WTC11 (cell line): Measurements from ENCODE around the gene PTPN4. TPM values are rescaled to one million over a fixed set of nuclear protein-coding genes. Genes with fewer than 3 reads are reported as not detected.

Experiments
- ATAC-seq: fragments of 200-7000 bp; cut with Tn5 transposase; 2 replicates; pipeline ENCODE4 v1.10.0; 2021; ENCODE audit warnings: mild to moderate bottlenecking, moderate library complexity
- CTCF ChIA-PET: fragments of 300-600 bp; sonication (Branson Sonifier 250); formaldehyde crosslinking; loops from one replicate; lab custom pipeline; 2021; ENCODE audit warnings: antibody characterized with exemption; lab: Charles Lee
- POLR2A ChIA-PET: fragments of 350-600 bp; sonication (Branson Sonifier 250); formaldehyde crosslinking; loops from one replicate; lab custom pipeline; 2021; ENCODE audit warnings: antibody characterized with exemption; lab: Charles Lee
- DNase-seq: peaks from one replicate; pipeline ENCODE4 v3.0.0; 2021; ENCODE audit warnings: low spot score
- H3K27ac Mint-ChIP-seq: 2 replicates; pipeline ENCODE4 v1.8.0; 2021; ENCODE audit warnings: mixed read lengths
- H3K27me3 Mint-ChIP-seq: 2 replicates; pipeline ENCODE4 v1.8.0; 2021; ENCODE audit warnings: low read depth, mild to moderate bottlenecking, moderate library complexity, mixed read lengths
- H3K36me3 Mint-ChIP-seq: 2 replicates; pipeline ENCODE4 v1.8.0; 2021; ENCODE audit warnings: mixed read lengths
- H3K4me1 Mint-ChIP-seq: 2 replicates; pipeline ENCODE4 v1.8.0; 2022; ENCODE audit warnings: mixed read lengths
- H3K4me3 Mint-ChIP-seq: 2 replicates; pipeline ENCODE4 v1.8.0; 2021; ENCODE audit warnings: mild to moderate bottlenecking, moderate library complexity, mixed read lengths
- H3K9me3 Mint-ChIP-seq: 2 replicates; pipeline ENCODE4 v1.8.0; 2021; ENCODE audit warnings: mixed read lengths
- CREB1 ChIP-seq: sonication (generic); formaldehyde crosslinking; IDR thresholded peaks from 2 replicates; pipeline ENCODE4 v1.8.0; 2023; ENCODE audit warnings: mild to moderate bottlenecking, missing genetic modification reagents
- ESRRA ChIP-seq: sonication (generic); formaldehyde crosslinking; IDR thresholded peaks from 2 replicates; pipeline ENCODE4 v1.8.1; 2022; ENCODE audit warnings: mild to moderate bottlenecking, missing genetic modification reagents, borderline replicate concordance
- JUN ChIP-seq: sonication (generic); formaldehyde crosslinking; IDR thresholded peaks from 2 replicates; pipeline ENCODE4 v1.8.0; 2023; ENCODE audit warnings: mild to moderate bottlenecking, missing genetic modification reagents
- MXD4 ChIP-seq: fragments of 250-450 bp; sonication (Bioruptor Pico); IDR thresholded peaks from 2 replicates; pipeline ENCODE4 v1.8.0; 2021; ENCODE audit warnings: mild to moderate bottlenecking, moderate library complexity, borderline replicate concordance
- NR2C2 ChIP-seq: sonication (generic); formaldehyde crosslinking; IDR thresholded peaks from 2 replicates; pipeline ENCODE4 v1.8.0; 2022; ENCODE audit warnings: mild to moderate bottlenecking, missing genetic modification reagents
- OVOL2 ChIP-seq: fragments of 250-450 bp; sonication (Bioruptor Pico); IDR thresholded peaks from 2 replicates; pipeline ENCODE4 v1.9.0; 2021; ENCODE audit warnings: mild to moderate bottlenecking, borderline replicate concordance
- RORB ChIP-seq: fragments of 250-450 bp; sonication (Bioruptor Pico); IDR thresholded peaks from 2 replicates; pipeline ENCODE4 v1.9.0; 2021; ENCODE audit warnings: mild to moderate bottlenecking
- SP1 ChIP-seq: sonication (generic); formaldehyde crosslinking; conservative IDR thresholded peaks from 2 replicates; pipeline ENCODE4 v1.8.1; 2022; ENCODE audit warnings: missing genetic modification reagents
- ZBTB21 ChIP-seq: sonication (generic); formaldehyde crosslinking; IDR thresholded peaks from 2 replicates; pipeline ENCODE4 v1.8.1; 2023; ENCODE audit warnings: mild to moderate bottlenecking, missing genetic modification reagents, borderline replicate concordance
- ZNF396 ChIP-seq: fragments of 250-450 bp; sonication (Bioruptor Pico); IDR thresholded peaks from 2 replicates; pipeline ENCODE4 v1.8.0; 2021; ENCODE audit warnings: mild to moderate bottlenecking, moderate library complexity, borderline replicate concordance
- total RNA-seq: library from RNA; stranded (reverse); gene quantifications from 3 replicates; pipeline ENCODE4 v1.2.3, GENCODE V29; 2021
- TF ChIP-seq, protein P1 (sequence below): fragments of 250-450 bp; sonication (Bioruptor Pico); IDR thresholded peaks from 2 replicates; pipeline ENCODE4 v1.9.0; 2021; ENCODE audit warnings: moderate library complexity, mild to moderate bottlenecking, inconsistent platforms, borderline replicate concordance
- TF ChIP-seq, protein P2 (sequence below): sonication (generic); formaldehyde crosslinking; IDR thresholded peaks from 2 replicates; pipeline ENCODE4 v1.8.0; 2023; ENCODE audit warnings: missing genetic modification reagents
- TF ChIP-seq, protein P3 (sequence below): fragments of 200-600 bp; IDR thresholded peaks from 2 replicates; pipeline ENCODE4 v1.8.0; 2022; ENCODE audit warnings: antibody characterized with exemption
- TF ChIP-seq, protein P4 (sequence below): sonication (generic); formaldehyde crosslinking; IDR thresholded peaks from 2 replicates; pipeline ENCODE4 v1.8.1; 2023; ENCODE audit warnings: mild to moderate bottlenecking, missing genetic modification reagents, borderline replicate concordance
- TF ChIP-seq, protein P5 (sequence below): sonication (generic); formaldehyde crosslinking; IDR thresholded peaks from 2 replicates; pipeline ENCODE4 v1.8.0; 2023; ENCODE audit warnings: missing genetic modification reagents, mild to moderate bottlenecking, borderline replicate concordance
- TF ChIP-seq, protein P6 (sequence below): sonication (generic); formaldehyde crosslinking; IDR thresholded peaks from 2 replicates; pipeline ENCODE4 v1.8.1; 2022; ENCODE audit warnings: low read depth, missing genetic modification reagents, borderline replicate concordance
- TF ChIP-seq, protein P7 (sequence below): fragments of 250-450 bp; sonication (Bioruptor Pico); conservative IDR thresholded peaks from 2 replicates; pipeline ENCODE4 v1.9.0; 2021; ENCODE audit warnings: mild to moderate bottlenecking

PTPN4 gene
- total RNA-seq, 1 experiment from 2014 or later = 85.8 TPM

DNA sequence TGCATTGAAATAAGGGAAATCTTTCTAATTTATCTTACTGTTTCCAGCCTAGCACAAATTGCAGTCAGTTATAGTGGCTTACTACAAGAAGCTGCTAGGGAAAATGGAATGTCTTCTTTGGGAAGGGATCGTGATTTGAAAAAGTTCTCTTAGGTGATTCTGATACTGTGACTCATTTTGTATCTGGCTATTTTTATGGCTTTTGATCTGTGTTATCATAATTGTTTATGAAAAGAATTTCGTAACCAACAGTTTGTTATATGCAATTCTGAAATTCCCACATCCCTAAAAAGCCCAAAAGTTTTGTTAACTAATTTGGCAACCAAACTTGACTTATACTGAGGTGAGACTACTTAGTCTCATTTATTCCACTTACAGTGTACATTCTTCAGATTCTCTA is 12.4 kb downstream of the PTPN4 start:
- peaks cover 26% of the 10 kb centered on the region for H3K4me1 Mint-ChIP-seq
- TF ChIP-seq, protein P1, sequence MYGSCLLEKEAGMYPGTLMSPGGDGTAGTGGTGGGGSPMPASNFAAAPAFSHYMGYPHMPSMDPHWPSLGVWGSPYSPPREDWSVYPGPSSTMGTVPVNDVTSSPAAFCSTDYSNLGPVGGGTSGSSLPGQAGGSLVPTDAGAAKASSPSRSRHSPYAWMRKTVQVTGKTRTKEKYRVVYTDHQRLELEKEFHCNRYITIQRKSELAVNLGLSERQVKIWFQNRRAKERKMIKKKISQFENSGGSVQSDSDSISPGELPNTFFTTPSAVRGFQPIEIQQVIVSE = no peak
- TF ChIP-seq ESRRA (CRISPR knock-in tag) (no peak), SP1 (CRISPR knock-in tag) (no peak), ZNF396 (CRISPR knock-in tag) (no peak), RORB (CRISPR knock-in tag) (no peak), MXD4 (CRISPR knock-in tag) (no peak), CREB1 (no peak), OVOL2 (CRISPR knock-in tag) (no peak), JUN (CRISPR knock-in tag) (no peak), NR2C2 (CRISPR knock-in tag) (no peak), ZBTB21 (CRISPR knock-in tag) (no peak)
- TF ChIP-seq, protein P2, sequence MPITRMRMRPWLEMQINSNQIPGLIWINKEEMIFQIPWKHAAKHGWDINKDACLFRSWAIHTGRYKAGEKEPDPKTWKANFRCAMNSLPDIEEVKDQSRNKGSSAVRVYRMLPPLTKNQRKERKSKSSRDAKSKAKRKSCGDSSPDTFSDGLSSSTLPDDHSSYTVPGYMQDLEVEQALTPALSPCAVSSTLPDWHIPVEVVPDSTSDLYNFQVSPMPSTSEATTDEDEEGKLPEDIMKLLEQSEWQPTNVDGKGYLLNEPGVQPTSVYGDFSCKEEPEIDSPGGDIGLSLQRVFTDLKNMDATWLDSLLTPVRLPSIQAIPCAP = no peak
- TF ChIP-seq, protein P3, sequence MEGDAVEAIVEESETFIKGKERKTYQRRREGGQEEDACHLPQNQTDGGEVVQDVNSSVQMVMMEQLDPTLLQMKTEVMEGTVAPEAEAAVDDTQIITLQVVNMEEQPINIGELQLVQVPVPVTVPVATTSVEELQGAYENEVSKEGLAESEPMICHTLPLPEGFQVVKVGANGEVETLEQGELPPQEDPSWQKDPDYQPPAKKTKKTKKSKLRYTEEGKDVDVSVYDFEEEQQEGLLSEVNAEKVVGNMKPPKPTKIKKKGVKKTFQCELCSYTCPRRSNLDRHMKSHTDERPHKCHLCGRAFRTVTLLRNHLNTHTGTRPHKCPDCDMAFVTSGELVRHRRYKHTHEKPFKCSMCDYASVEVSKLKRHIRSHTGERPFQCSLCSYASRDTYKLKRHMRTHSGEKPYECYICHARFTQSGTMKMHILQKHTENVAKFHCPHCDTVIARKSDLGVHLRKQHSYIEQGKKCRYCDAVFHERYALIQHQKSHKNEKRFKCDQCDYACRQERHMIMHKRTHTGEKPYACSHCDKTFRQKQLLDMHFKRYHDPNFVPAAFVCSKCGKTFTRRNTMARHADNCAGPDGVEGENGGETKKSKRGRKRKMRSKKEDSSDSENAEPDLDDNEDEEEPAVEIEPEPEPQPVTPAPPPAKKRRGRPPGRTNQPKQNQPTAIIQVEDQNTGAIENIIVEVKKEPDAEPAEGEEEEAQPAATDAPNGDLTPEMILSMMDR = no peak
- TF ChIP-seq, protein P4, sequence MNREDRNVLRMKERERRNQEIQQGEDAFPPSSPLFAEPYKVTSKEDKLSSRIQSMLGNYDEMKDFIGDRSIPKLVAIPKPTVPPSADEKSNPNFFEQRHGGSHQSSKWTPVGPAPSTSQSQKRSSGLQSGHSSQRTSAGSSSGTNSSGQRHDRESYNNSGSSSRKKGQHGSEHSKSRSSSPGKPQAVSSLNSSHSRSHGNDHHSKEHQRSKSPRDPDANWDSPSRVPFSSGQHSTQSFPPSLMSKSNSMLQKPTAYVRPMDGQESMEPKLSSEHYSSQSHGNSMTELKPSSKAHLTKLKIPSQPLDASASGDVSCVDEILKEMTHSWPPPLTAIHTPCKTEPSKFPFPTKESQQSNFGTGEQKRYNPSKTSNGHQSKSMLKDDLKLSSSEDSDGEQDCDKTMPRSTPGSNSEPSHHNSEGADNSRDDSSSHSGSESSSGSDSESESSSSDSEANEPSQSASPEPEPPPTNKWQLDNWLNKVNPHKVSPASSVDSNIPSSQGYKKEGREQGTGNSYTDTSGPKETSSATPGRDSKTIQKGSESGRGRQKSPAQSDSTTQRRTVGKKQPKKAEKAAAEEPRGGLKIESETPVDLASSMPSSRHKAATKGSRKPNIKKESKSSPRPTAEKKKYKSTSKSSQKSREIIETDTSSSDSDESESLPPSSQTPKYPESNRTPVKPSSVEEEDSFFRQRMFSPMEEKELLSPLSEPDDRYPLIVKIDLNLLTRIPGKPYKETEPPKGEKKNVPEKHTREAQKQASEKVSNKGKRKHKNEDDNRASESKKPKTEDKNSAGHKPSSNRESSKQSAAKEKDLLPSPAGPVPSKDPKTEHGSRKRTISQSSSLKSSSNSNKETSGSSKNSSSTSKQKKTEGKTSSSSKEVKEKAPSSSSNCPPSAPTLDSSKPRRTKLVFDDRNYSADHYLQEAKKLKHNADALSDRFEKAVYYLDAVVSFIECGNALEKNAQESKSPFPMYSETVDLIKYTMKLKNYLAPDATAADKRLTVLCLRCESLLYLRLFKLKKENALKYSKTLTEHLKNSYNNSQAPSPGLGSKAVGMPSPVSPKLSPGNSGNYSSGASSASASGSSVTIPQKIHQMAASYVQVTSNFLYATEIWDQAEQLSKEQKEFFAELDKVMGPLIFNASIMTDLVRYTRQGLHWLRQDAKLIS (CRISPR knock-in tag) = no peak
- TF ChIP-seq, protein P5, sequence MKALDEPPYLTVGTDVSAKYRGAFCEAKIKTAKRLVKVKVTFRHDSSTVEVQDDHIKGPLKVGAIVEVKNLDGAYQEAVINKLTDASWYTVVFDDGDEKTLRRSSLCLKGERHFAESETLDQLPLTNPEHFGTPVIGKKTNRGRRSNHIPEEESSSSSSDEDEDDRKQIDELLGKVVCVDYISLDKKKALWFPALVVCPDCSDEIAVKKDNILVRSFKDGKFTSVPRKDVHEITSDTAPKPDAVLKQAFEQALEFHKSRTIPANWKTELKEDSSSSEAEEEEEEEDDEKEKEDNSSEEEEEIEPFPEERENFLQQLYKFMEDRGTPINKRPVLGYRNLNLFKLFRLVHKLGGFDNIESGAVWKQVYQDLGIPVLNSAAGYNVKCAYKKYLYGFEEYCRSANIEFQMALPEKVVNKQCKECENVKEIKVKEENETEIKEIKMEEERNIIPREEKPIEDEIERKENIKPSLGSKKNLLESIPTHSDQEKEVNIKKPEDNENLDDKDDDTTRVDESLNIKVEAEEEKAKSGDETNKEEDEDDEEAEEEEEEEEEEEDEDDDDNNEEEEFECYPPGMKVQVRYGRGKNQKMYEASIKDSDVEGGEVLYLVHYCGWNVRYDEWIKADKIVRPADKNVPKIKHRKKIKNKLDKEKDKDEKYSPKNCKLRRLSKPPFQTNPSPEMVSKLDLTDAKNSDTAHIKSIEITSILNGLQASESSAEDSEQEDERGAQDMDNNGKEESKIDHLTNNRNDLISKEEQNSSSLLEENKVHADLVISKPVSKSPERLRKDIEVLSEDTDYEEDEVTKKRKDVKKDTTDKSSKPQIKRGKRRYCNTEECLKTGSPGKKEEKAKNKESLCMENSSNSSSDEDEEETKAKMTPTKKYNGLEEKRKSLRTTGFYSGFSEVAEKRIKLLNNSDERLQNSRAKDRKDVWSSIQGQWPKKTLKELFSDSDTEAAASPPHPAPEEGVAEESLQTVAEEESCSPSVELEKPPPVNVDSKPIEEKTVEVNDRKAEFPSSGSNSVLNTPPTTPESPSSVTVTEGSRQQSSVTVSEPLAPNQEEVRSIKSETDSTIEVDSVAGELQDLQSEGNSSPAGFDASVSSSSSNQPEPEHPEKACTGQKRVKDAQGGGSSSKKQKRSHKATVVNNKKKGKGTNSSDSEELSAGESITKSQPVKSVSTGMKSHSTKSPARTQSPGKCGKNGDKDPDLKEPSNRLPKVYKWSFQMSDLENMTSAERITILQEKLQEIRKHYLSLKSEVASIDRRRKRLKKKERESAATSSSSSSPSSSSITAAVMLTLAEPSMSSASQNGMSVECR (CRISPR knock-in tag) = no peak
- TF ChIP-seq, protein P6, sequence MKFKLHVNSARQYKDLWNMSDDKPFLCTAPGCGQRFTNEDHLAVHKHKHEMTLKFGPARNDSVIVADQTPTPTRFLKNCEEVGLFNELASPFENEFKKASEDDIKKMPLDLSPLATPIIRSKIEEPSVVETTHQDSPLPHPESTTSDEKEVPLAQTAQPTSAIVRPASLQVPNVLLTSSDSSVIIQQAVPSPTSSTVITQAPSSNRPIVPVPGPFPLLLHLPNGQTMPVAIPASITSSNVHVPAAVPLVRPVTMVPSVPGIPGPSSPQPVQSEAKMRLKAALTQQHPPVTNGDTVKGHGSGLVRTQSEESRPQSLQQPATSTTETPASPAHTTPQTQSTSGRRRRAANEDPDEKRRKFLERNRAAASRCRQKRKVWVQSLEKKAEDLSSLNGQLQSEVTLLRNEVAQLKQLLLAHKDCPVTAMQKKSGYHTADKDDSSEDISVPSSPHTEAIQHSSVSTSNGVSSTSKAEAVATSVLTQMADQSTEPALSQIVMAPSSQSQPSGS (CRISPR knock-in tag) = no peak
- TF ChIP-seq, protein P7, sequence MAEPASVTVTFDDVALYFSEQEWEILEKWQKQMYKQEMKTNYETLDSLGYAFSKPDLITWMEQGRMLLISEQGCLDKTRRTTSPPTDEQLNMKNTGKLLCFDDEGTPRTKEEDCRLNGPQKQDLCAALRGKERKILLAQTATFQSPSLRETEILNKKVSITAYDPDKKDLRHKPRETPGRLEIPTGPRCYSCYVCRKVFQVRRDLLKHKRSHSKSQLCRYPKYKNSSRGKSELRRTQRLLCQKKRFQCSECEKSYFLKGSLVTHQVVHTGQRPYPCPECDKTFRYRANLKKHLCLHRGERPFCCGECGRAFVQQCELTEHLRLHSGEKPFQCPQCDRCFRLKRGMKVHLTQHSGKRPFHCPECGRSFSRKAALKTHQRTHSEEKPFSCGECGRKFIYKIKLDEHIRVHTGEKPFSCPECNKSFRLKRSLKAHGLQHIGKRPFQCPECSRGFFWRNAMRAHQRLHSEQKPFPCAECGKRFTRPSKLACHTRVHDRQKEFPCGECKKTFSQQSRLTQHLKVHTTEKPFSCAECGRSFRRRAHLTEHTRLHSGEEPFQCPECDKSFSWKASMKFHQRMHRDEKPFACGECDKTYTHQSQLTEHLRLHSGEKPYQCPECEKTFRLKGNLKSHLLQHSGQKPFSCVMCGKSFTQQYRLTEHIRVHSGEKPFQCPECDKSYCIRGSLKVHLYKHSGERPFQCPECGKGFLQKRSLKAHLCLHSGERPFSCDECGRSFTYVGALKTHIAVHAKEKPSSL = no peak
- H3K27me3 Mint-ChIP-seq = no peaks in the 10 kb centered on the region
- no peaks in the 10 kb centered on the region for H3K36me3 Mint-ChIP-seq
- no peak overlapping the region for H3K4me3 Mint-ChIP-seq
- POLR2A ChIA-PET = no interaction called here
- no peak overlapping the region for H3K27ac Mint-ChIP-seq
- ATAC-seq (no peak), DNase-seq (no peak)
- CTCF ChIA-PET = no interaction called here
- no peaks in the 10 kb centered on the region for H3K9me3 Mint-ChIP-seq
